NCI-H526 (cell line): ENCODE results near the gene ERVK3-1.
A peak's percentile ranks its signal among the peaks of the same experiment; 100 is the strongest.
"Not testable (repeated sequence)": the region's sequence is repeated elsewhere in the genome, so short reads cannot be mapped to it uniquely, and the experiment has no call there.

Source experiments
- DNase-seq, 2 experiments: peaks; one replicate each; lab custom pipeline; 2025; lab: John Stamatoyannopoulos, UW

ERVK3-1 gene

GRCh38 chr19:58346961-58347929, 42.1 kb downstream of the ERVK3-1 start:
- peak in 1 of 2 experiments; percentile 54 for DNase-seq

GRCh38 chr19:58348080-58348479, 42.9 kb downstream of the ERVK3-1 start:
- not testable (repeated sequence) for DNase-seq

- DNase-seq: no peak
Measured at GRCh38 chr19:58349590-58349989, 44.4 kb downstream of the ERVK3-1 start.

GRCh38 chr19:58350001-58350861, 45.1 kb downstream of the ERVK3-1 start:
- peak in 1 of 2 experiments; percentile 39 for DNase-seq

- no peak for DNase-seq
Measured at GRCh38 chr19:58350871-58351557, 45.8 kb downstream of the ERVK3-1 start.

- DNase-seq: no peak
Measured at GRCh38 chr19:58351558-58351878, 46.3 kb downstream of the ERVK3-1 start.

GRCh38 chr19:58351990-58352755, 47.0 kb downstream of the ERVK3-1 start:
- DNase-seq: no peak

- no peak for DNase-seq
Measured at GRCh38 chr19:58352760-58353671, 47.8 kb downstream of the ERVK3-1 start, which contains the start of gene A1BG. A1BG (minus strand) TSS chr19:58353492; CDS start chr19:58353437, 55 bp downstream.

- DNase-seq: no peak
Measured at GRCh38 chr19:58353717-58354477, 48.7 kb downstream of the ERVK3-1 start.

GRCh38 chr19:58354478-58355030, 49.4 kb downstream of the ERVK3-1 start:
- DNase-seq: no peak

GRCh38 chr19:58355215-58355796, 50.1 kb downstream of the ERVK3-1 start:
- DNase-seq: no peak

GRCh38 chr19:58355908-58356765, 51.0 kb downstream of the ERVK3-1 start:
- DNase-seq: no peak

- no peak for DNase-seq
Measured at GRCh38 chr19:58356766-58357480, 51.7 kb downstream of the ERVK3-1 start.

- DNase-seq: no peak
Measured at GRCh38 chr19:58357481-58358145, 52.4 kb downstream of the ERVK3-1 start.

GRCh38 chr19:58361900-58362271, 56.7 kb downstream of the ERVK3-1 start:
- peak in 1 of 2 experiments; percentile 54 for DNase-seq

GRCh38 chr19:58362272-58362994, 57.3 kb downstream of the ERVK3-1 start, which contains the start of gene ZNF497:
ZNF497 (minus strand) TSS chr19:58362751; CDS start chr19:58357635, 5,116 bp downstream.
- DNase-seq: peak; percentile 87 to 97
